HepG2 (cell line): Measurements from ENCODE around the gene CCDC61. TPM values are rescaled to one million over a fixed set of nuclear protein-coding genes. Genes with fewer than 3 reads are reported as not detected.

Source experiments
- ATM ChIP-seq: fragments of 450-650 bp; IDR thresholded peaks from 2 replicates; pipeline ENCODE4 v1.7.1; 2017; ENCODE audit warnings: mild to moderate bottlenecking, borderline replicate concordance
- CBX5 ChIP-seq: sonication (generic); formaldehyde crosslinking; IDR thresholded peaks from 2 replicates; pipeline ENCODE4 v1.4.0; 2020; ENCODE audit warnings: missing genetic modification reagents, borderline replicate concordance
- CENPX ChIP-seq: sonication (generic); formaldehyde crosslinking; IDR thresholded peaks from 2 replicates; pipeline ENCODE4 v1.9.0; 2021; ENCODE audit warnings: mild to moderate bottlenecking, missing genetic modification reagents, moderate library complexity
- DDIT3 ChIP-seq: sonication (generic); formaldehyde crosslinking; IDR thresholded peaks from 2 replicates; pipeline ENCODE4 v1.4.0; 2020; ENCODE audit warnings: mild to moderate bottlenecking, missing genetic modification reagents
- HMG20B ChIP-seq: conservative IDR thresholded peaks from 2 replicates; pipeline ENCODE4 v1.6.1; 2016; ENCODE audit warnings: missing genetic modification reagents, missing compliant biosample characterization
- HNF4A ChIP-seq: sonication (generic); formaldehyde crosslinking; IDR thresholded peaks from 2 replicates; pipeline ENCODE4 v1.4.0; 2020; ENCODE audit warnings: missing genetic modification reagents
- HNF4G ChIP-seq, 2 experiments: sonication (generic) in 1 of 2; formaldehyde crosslinking in 1 of 2; IDR thresholded peaks; 2 replicates each; pipeline versions ENCODE4 v1.4.0 to v1.6.1; 2011 to 2020; ENCODE audit warnings: borderline replicate concordance in 2 of 2, low read depth in 2 of 2, mild to moderate bottlenecking in 2 of 2, low read length in 1 of 2, missing genetic modification reagents in 1 of 2, moderate library complexity in 1 of 2
- IRF2 ChIP-seq: IDR thresholded peaks from 2 replicates; pipeline ENCODE4 v1.6.1; 2018; ENCODE audit warnings: missing genetic modification reagents, missing compliant biosample characterization
- ISX ChIP-seq: sonication (generic); formaldehyde crosslinking; conservative IDR thresholded peaks from 2 replicates; pipeline ENCODE4 v1.5.0; 2020; ENCODE audit warnings: missing genetic modification reagents
- KLF11 ChIP-seq: IDR thresholded peaks from 2 replicates; pipeline ENCODE4 v1.6.1; 2016; ENCODE audit warnings: missing compliant biosample characterization
- MED1 ChIP-seq: sonication (generic); formaldehyde crosslinking; IDR thresholded peaks from 2 replicates; pipeline ENCODE4 v1.4.0; 2020; ENCODE audit warnings: missing genetic modification reagents
- MNT ChIP-seq: fragments of 450-650 bp; IDR thresholded peaks from 2 replicates; pipeline ENCODE4 v1.6.1; 2016
- MXD4 ChIP-seq: IDR thresholded peaks from 2 replicates; pipeline ENCODE4 v1.6.1; 2016; ENCODE audit warnings: mild to moderate bottlenecking, missing biosample characterization, missing genetic modification reagents
- MYC ChIP-seq: sonication (generic); formaldehyde crosslinking; IDR thresholded peaks from 2 replicates; pipeline ENCODE4 v1.9.0; 2021; ENCODE audit warnings: missing genetic modification reagents, borderline replicate concordance
- MYPOP ChIP-seq: sonication (generic); formaldehyde crosslinking; IDR thresholded peaks from 2 replicates; pipeline ENCODE4 v1.8.1; 2023; ENCODE audit warnings: mild to moderate bottlenecking, moderate library complexity, missing genetic modification reagents
- PHF20 ChIP-seq: sonication (generic); formaldehyde crosslinking; IDR thresholded peaks from 2 replicates; pipeline ENCODE4 v1.5.0; 2020; ENCODE audit warnings: mild to moderate bottlenecking, missing genetic modification reagents
- ZBTB25 ChIP-seq: IDR thresholded peaks from 2 replicates; pipeline ENCODE4 v1.6.1; 2018; ENCODE audit warnings: missing genetic modification reagents
- ZNF253 ChIP-seq: sonication (generic); formaldehyde crosslinking; IDR thresholded peaks from 2 replicates; pipeline ENCODE4 v1.8.0; 2022; ENCODE audit warnings: mild to moderate bottlenecking, missing genetic modification reagents, borderline replicate concordance
- ZNF468 ChIP-seq: sonication (generic); formaldehyde crosslinking; IDR thresholded peaks from 2 replicates; pipeline ENCODE4 v1.8.0; 2022; ENCODE audit warnings: mild to moderate bottlenecking, moderate library complexity, missing genetic modification reagents
- ZNF546 ChIP-seq: sonication (generic); formaldehyde crosslinking; conservative IDR thresholded peaks from 2 replicates; pipeline ENCODE4 v1.8.1; 2023; ENCODE audit warnings: mild to moderate bottlenecking, missing genetic modification reagents
- ZNF772 ChIP-seq: sonication (generic); formaldehyde crosslinking; IDR thresholded peaks from 2 replicates; pipeline ENCODE4 v1.5.0; 2020; ENCODE audit warnings: mild to moderate bottlenecking, missing genetic modification reagents
- polyA plus RNA-seq, 8 experiments: library from polyadenylated mRNA; depleted of rRNA in 3 of 8; stranded (reverse) in 7 of 8; unstranded in 1 of 8; fragments of >200 nt; fragmentation: Illumina TruSeq in 4 of 8; extraction: Trizol in 4 of 8; gene quantifications; 2 replicates each; pipeline versions ENCODE4 v1.2.1 to v1.2.3, GENCODE V29; 2011 to 2016; ENCODE audit warnings: low read depth in 4 of 8, missing spikeins in 1 of 8, mixed read lengths in 1 of 8; ENCODE audit not compliant: insufficient read depth in 1 of 8
- total RNA-seq, 5 experiments: library from RNA; depleted of rRNA; stranded (reverse); fragments of >200 nt; fragmentation: Illumina TruSeq; extraction: Trizol; gene quantifications; 2 replicates each; pipeline ENCODE4 v1.2.3, GENCODE V29; 2016; ENCODE audit warnings: low read depth in 1 of 5
- TF ChIP-seq, protein P1 (sequence below), 2 experiments: sonication (generic) in 1 of 2; formaldehyde crosslinking in 1 of 2; IDR thresholded peaks; 2 replicates each; pipeline versions ENCODE4 v1.4.0 to v1.6.1; 2018 to 2020; ENCODE audit warnings: missing genetic modification reagents in 2 of 2, borderline replicate concordance in 1 of 2, low read depth in 1 of 2, mild to moderate bottlenecking in 1 of 2, missing biosample characterization in 1 of 2

Gene CCDC61
- total and polyA plus RNA-seq, 2 of the 13 experiments (the other 11 are each of a cell fraction or from before 2014, with no cell fraction given), result 4.2 to 4.9 TPM

- TF ChIP-seq MYC (peak; percentile 94), KLF11 (CRISPR knock-in tag) (no peak), MXD4 (0 out of 2 replicates have a peak, but pooled peaks have one; percentile 72), CENPX (CRISPR knock-in tag) (no peak), ZNF468 (CRISPR knock-in tag) (no peak), ZNF253 (no peak), HNF4G (IDR thresholded peaks at IDR 0.05; ENCODE audit: borderline replicate concordance, low read depth, low read length) (no peak), HNF4G (CRISPR knock-in tag; IDR thresholded peaks at IDR 0.05; ENCODE audit: borderline replicate concordance, low read depth) (no peak), MYPOP (CRISPR knock-in tag) (0 out of 2 replicates have a peak, but pooled peaks have one; percentile 4), ZBTB25 (no peak), MED1 (CRISPR knock-in tag) (peak; percentile 13; the same call in 1 of the 2 replicates), ZNF546 (CRISPR knock-in tag) (no peak), ATM (no peak), PHF20 (CRISPR knock-in tag) (peak; percentile 74), IRF2 (CRISPR knock-in tag) (no peak), ISX (no peak), ZNF772 (CRISPR knock-in tag) (no peak; the same call in 1 of the 2 replicates), HMG20B (CRISPR knock-in tag) (no peak), MNT (peak; percentile 96), CBX5 (CRISPR knock-in tag) (no peak), HNF4A (CRISPR knock-in tag) (no peak), DDIT3 (CRISPR knock-in tag) (no peak)
- TF ChIP-seq, protein P1, sequence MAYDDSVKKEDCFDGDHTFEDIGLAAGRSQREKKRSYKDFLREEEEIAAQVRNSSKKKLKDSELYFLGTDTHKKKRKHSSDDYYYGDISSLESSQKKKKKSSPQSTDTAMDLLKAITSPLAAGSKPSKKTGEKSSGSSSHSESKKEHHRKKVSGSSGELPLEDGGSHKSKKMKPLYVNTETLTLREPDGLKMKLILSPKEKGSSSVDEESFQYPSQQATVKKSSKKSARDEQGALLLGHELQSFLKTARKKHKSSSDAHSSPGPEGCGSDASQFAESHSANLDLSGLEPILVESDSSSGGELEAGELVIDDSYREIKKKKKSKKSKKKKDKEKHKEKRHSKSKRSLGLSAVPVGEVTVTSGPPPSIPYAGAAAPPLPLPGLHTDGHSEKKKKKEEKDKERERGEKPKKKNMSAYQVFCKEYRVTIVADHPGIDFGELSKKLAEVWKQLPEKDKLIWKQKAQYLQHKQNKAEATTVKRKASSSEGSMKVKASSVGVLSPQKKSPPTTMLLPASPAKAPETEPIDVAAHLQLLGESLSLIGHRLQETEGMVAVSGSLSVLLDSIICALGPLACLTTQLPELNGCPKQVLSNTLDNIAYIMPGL (CRISPR knock-in tag; IDR thresholded peaks at IDR 0.05; ENCODE audit: borderline replicate concordance in 1 of 2, low read depth in 1 of 2), result no peak
Observed at GRCh38 chr19:45994998-45995714, at the start of gene CCDC61 (continued).
